ENCODE results near the gene SDHAF4. TPM values are rescaled to one million over a fixed set of nuclear protein-coding genes. Genes with fewer than 3 reads are reported as not detected.

Gene SDHAF4
- total RNA-seq, 1 donor from 2014 or later = 8.2 TPM

- Histone ChIP-seq H3K36me3 (ENCODE audit: control insufficient read depth, insufficient read depth, low read length) (no peaks in the 10 kb centered on the region), H3K4me3 (ENCODE audit: low read depth, low read length) (no peak overlapping the region), H3K27me3 (ENCODE audit: control insufficient read depth, insufficient read depth, low read length) (no peaks in the 10 kb centered on the region)
- TF ChIP-seq, protein P1, sequence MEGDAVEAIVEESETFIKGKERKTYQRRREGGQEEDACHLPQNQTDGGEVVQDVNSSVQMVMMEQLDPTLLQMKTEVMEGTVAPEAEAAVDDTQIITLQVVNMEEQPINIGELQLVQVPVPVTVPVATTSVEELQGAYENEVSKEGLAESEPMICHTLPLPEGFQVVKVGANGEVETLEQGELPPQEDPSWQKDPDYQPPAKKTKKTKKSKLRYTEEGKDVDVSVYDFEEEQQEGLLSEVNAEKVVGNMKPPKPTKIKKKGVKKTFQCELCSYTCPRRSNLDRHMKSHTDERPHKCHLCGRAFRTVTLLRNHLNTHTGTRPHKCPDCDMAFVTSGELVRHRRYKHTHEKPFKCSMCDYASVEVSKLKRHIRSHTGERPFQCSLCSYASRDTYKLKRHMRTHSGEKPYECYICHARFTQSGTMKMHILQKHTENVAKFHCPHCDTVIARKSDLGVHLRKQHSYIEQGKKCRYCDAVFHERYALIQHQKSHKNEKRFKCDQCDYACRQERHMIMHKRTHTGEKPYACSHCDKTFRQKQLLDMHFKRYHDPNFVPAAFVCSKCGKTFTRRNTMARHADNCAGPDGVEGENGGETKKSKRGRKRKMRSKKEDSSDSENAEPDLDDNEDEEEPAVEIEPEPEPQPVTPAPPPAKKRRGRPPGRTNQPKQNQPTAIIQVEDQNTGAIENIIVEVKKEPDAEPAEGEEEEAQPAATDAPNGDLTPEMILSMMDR (IDR thresholded peaks at IDR 0.05; ENCODE audit: insufficient read depth, low read length, poor library complexity, severe bottlenecking) = no peak
- no peak for DNase-seq (ENCODE audit: low read depth)
Observed at GRCh38 chr6:70638468-70638867, 71.7 kb downstream of the SDHAF4 start.

Other genes with a start within 250 kb of the SDHAF4 start
- gene FAM135A, start 153.4 kb upstream of the SDHAF4 start, total RNA-seq = 19.8 and 21.0 TPM in 2 replicates
- gene SMAP1, start 101.0 kb downstream of the SDHAF4 start, total RNA-seq = 26.8 and 27.5 TPM in 2 replicates

Measured in kidney epithelial cell (primary cell).